ENCODE results near the gene SOX21. TPM values are rescaled to one million over a fixed set of nuclear protein-coding genes. Genes with fewer than 3 reads are reported as not detected.
A peak's percentile ranks its signal among the peaks of the same experiment; 100 is the strongest.

Gene SOX21
- total RNA-seq, 4 donors from 2014 or later = not detected

GRCh38 chr13:94710065-94710781 is 2.1 kb downstream of the SOX21 start:
- intact Hi-C loops (cut with DNase I; ENCODE audit: low total_unique reads) (no loop called here), in situ Hi-C loops (cut with MboI; ENCODE audit: low pct_ligation_motif_present in 1 of 4, low pct_unique_long_range_greater_than_20kb in 1 of 4, low sequenced_read_pairs in 3 of 4) (no loop called here)
- no peak overlapping the region for H3K27ac ChIP-seq
- H3K9me3 ChIP-seq = no peaks in the 10 kb centered on the region
- H3K27me3 ChIP-seq = peaks cover 100% of the 10 kb centered on the region
- 12 to 13% methylated on average over 15 to 18 of the region's 18 CpGs for WGBS, 2 donors (ENCODE audit: low coverage in 1 of 2)
- H3K4me1 ChIP-seq = peaks cover 0 to 43% (median 32%) of the 10 kb centered on the region in 4 donors
- peak overlapping the region in 1 of 4 donors; percentile 44 for H3K4me3 ChIP-seq
- TF ChIP-seq EP300 (IDR thresholded peaks at IDR 0.05; ENCODE audit: low read depth) (no peak), POLR2AphosphoS5 (IDR thresholded peaks at IDR 0.05) (no peak), POLR2A (IDR thresholded peaks at IDR 0.05) (no peak), CTCF (IDR thresholded peaks at IDR 0.05) (no peak)
- DNase-seq = no peak
- H3K36me3 ChIP-seq = no peaks in the 10 kb centered on the region

- WGBS, 2 donors (ENCODE audit: low coverage in 1 of 2) = 15 to 18% methylated on average over 7 of the region's 7 CpGs
- intact Hi-C loops (cut with DNase I; ENCODE audit: low total_unique reads) = no loop called here
- H3K4me3 ChIP-seq = no peak overlapping the region
These were observed 3.1 kb downstream of the SOX21 start for GRCh38 chr13:94709001-94709834.

GRCh38 chr13:94708031-94708859 is 4.1 kb downstream of the SOX21 start:
- DNase-seq = no peak
- in situ Hi-C loops (cut with MboI; ENCODE audit: low pct_ligation_motif_present in 1 of 4, low pct_unique_long_range_greater_than_20kb in 1 of 4, low sequenced_read_pairs in 3 of 4) = no loop called here
- peaks cover 0 to 40% (median 31%) of the 10 kb centered on the region in 4 donors for H3K4me1 ChIP-seq
- no peaks in the 10 kb centered on the region for H3K36me3 ChIP-seq
- no peaks in the 10 kb centered on the region for H3K9me3 ChIP-seq
- WGBS, 2 donors (ENCODE audit: low coverage in 1 of 2) = 10 to 11% methylated on average over 17 to 31 of the region's 31 CpGs
- no peak for TF ChIP-seq CTCF (IDR thresholded peaks at IDR 0.05)
- no peak for TF ChIP-seq POLR2AphosphoS5 (IDR thresholded peaks at IDR 0.05)
- intact Hi-C loops (cut with DNase I; ENCODE audit: low total_unique reads) = no loop called here
- H3K27ac ChIP-seq = no peak overlapping the region
- H3K27me3 ChIP-seq = peaks cover 100% of the 10 kb centered on the region
- H3K4me3 ChIP-seq = no peak overlapping the region

More at GRCh38 chr13:94709001-94709834, 3.1 kb downstream of the SOX21 start:
- in situ Hi-C loops (cut with MboI; ENCODE audit: low pct_ligation_motif_present in 1 of 4, low pct_unique_long_range_greater_than_20kb in 1 of 4, low sequenced_read_pairs in 3 of 4) = no loop called here
- H3K36me3 ChIP-seq = no peaks in the 10 kb centered on the region
- H3K27ac ChIP-seq = no peak overlapping the region
- DNase-seq = no peak
- H3K4me1 ChIP-seq = peaks cover 0 to 43% (median 32%) of the 10 kb centered on the region in 4 donors
- no peaks in the 10 kb centered on the region for H3K9me3 ChIP-seq
- peaks cover 100% of the 10 kb centered on the region for H3K27me3 ChIP-seq
- TF ChIP-seq CTCF (IDR thresholded peaks at IDR 0.05) (no peak), POLR2A (IDR thresholded peaks at IDR 0.05) (no peak), POLR2AphosphoS5 (IDR thresholded peaks at IDR 0.05) (no peak), EP300 (IDR thresholded peaks at IDR 0.05; ENCODE audit: low read depth) (no peak)
